ENCODE results near the gene ADH1C.

DNA sequence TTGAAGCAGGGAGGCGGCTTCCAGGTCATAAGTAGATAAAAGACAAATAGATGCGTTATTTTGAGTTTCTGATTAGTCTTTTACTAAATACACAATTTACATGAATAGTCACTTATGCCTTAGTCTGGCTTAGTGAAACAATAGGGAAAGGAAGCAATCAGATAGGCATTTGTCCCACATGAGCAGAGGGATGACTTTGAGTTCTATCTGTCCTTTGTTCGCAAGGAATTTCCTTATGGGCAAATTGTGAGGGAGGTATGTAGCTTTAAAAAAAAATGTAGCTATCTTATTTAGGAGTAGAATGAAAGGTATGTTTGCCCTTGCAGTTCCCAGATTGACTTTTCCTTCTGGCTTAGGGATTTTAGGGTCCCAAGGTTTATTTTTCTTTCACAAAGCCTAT, 26.3 kb upstream of the ADH1C start:
- TF ChIP-seq, protein P1, sequence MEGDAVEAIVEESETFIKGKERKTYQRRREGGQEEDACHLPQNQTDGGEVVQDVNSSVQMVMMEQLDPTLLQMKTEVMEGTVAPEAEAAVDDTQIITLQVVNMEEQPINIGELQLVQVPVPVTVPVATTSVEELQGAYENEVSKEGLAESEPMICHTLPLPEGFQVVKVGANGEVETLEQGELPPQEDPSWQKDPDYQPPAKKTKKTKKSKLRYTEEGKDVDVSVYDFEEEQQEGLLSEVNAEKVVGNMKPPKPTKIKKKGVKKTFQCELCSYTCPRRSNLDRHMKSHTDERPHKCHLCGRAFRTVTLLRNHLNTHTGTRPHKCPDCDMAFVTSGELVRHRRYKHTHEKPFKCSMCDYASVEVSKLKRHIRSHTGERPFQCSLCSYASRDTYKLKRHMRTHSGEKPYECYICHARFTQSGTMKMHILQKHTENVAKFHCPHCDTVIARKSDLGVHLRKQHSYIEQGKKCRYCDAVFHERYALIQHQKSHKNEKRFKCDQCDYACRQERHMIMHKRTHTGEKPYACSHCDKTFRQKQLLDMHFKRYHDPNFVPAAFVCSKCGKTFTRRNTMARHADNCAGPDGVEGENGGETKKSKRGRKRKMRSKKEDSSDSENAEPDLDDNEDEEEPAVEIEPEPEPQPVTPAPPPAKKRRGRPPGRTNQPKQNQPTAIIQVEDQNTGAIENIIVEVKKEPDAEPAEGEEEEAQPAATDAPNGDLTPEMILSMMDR (IDR thresholded peaks at IDR 0.05; ENCODE audit: low read depth, low read length), result no peak
- TF ChIP-seq EZH2phosphoT487 (IDR thresholded peaks at IDR 0.05; ENCODE audit: low read depth), result no peak
